ENCODE measurements around the gene CUEDC1. TPM values are rescaled to one million over a fixed set of nuclear protein-coding genes. Genes with fewer than 3 reads are reported as not detected.

Gene CUEDC1
- total and polyA plus RNA-seq, 2 of the 13 experiments (the other 11 are each of a cell fraction or from before 2014, with no cell fraction given), result 7.4 to 12.9 TPM

GRCh38 chr17:57838453-57838852 lies 116.8 kb downstream of the CUEDC1 start (continued):
- TF ChIP-seq TIGD3 (CRISPR knock-in tag; IDR thresholded peaks at IDR 0.05; ENCODE audit: borderline replicate concordance) (no peak), KLF16 (CRISPR knock-in tag; IDR thresholded peaks at IDR 0.05) (peak in 1 of 2 experiments; percentile 79; a peak in 1 of 4 replicates), IKZF5 (CRISPR knock-in tag; IDR thresholded peaks at IDR 0.05) (peak; percentile 64; the same call in 1 of the 2 replicates), ZNF343 (CRISPR knock-in tag; IDR thresholded peaks at IDR 0.05) (0 out of 2 replicates have a peak, but pooled peaks have one; percentile 58), LCORL (IDR thresholded peaks at IDR 0.05) (peak; percentile 77; the same call in 1 of the 2 replicates), LCORL (CRISPR knock-in tag; IDR thresholded peaks at IDR 0.05) (peak; percentile 97), FOXP1 (IDR thresholded peaks at IDR 0.05) (no peak), FOXP1 (CRISPR knock-in tag; IDR thresholded peaks at IDR 0.05) (peak; percentile 84), TFDP1 (CRISPR knock-in tag; IDR thresholded peaks at IDR 0.05; ENCODE audit: borderline replicate concordance) (0 out of 2 replicates have a peak, but pooled peaks have one; percentile 41), ZNF468 (CRISPR knock-in tag; IDR thresholded peaks at IDR 0.05) (no peak), ZNF431 (CRISPR knock-in tag; IDR thresholded peaks at IDR 0.05; ENCODE audit: borderline replicate concordance, low read depth) (peak; percentile 81; the same call in 1 of the 2 replicates), FOXK2 (IDR thresholded peaks at IDR 0.05) (peak; percentile 73; the same call in 1 of the 2 replicates), ZNF296 (CRISPR knock-in tag; conservative IDR thresholded peaks at IDR 0.05) (no peak), SIN3B (IDR thresholded peaks at IDR 0.05; ENCODE audit: low read length) (0 out of 2 replicates have a peak, but pooled peaks have one; percentile 23), GATAD2A (CRISPR knock-in tag; IDR thresholded peaks at IDR 0.05) (peak; percentile 99), CBX1 (IDR thresholded peaks at IDR 0.05; ENCODE audit: low read depth) (no peak), ZNF12 (CRISPR knock-in tag; IDR thresholded peaks at IDR 0.05) (peak; percentile 63; the same call in 1 of the 2 replicates), LRRFIP1 (CRISPR knock-in tag; conservative IDR thresholded peaks at IDR 0.05) (no peak), CREB1 (IDR thresholded peaks at IDR 0.05) (no peak), CREB1 (CRISPR knock-in tag; IDR thresholded peaks at IDR 0.05) (peak; percentile 52; the same call in 1 of the 2 replicates), ZNF430 (CRISPR knock-in tag; IDR thresholded peaks at IDR 0.05) (0 out of 2 replicates have a peak, but pooled peaks have one; percentile 46), SP140L (CRISPR knock-in tag; IDR thresholded peaks at IDR 0.05; ENCODE audit: borderline replicate concordance) (peak; percentile 79; the same call in 1 of the 2 replicates), CHD4 (IDR thresholded peaks at IDR 0.05; ENCODE audit: borderline replicate concordance, low read length) (no peak), MTF1 (CRISPR knock-in tag; IDR thresholded peaks at IDR 0.05) (no peak), SIX1 (CRISPR knock-in tag; IDR thresholded peaks at IDR 0.05; ENCODE audit: borderline replicate concordance) (peak; percentile 43; the same call in 1 of the 2 replicates), MXD4 (CRISPR knock-in tag; IDR thresholded peaks at IDR 0.05) (peak; percentile 86; the same call in 1 of the 2 replicates), ZNF652 (CRISPR knock-in tag; IDR thresholded peaks at IDR 0.05; ENCODE audit: borderline replicate concordance, low read depth) (peak; percentile 29; the same call in 1 of the 2 replicates)

Data from HepG2 (cell line).